ENCODE results near the gene SIRT4. TPM values are rescaled to one million over a fixed set of nuclear protein-coding genes. Genes with fewer than 3 reads are reported as not detected.
A peak's percentile ranks its signal among the peaks of the same experiment; 100 is the strongest.

The SIRT4 gene
- total RNA-seq, 2 donors from 2014 or later = 2.3 to 2.7 TPM

DNA sequence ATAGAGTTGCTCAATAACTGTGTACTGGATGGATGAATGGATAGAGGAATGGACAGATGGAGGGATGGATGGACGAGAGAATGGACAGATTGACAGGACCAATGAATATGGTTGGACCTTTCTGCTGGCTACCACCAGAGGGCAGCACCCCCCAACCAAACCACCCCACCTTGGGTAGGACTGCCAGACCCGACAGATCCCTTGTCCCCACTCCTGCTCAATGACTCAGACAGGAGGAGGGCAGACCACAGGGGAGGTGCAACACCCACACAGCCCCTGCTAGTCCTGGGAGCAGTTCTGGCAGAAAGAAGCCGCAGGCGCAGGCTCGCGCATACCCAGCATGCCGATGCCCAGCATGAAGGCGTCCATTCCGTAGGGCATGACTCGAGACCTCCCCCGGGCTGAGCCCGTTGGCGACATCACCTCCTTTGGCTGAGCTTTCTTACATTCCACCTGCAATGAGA, 54.5 kb downstream of the SIRT4 start:
- TF ChIP-seq, protein P1, sequence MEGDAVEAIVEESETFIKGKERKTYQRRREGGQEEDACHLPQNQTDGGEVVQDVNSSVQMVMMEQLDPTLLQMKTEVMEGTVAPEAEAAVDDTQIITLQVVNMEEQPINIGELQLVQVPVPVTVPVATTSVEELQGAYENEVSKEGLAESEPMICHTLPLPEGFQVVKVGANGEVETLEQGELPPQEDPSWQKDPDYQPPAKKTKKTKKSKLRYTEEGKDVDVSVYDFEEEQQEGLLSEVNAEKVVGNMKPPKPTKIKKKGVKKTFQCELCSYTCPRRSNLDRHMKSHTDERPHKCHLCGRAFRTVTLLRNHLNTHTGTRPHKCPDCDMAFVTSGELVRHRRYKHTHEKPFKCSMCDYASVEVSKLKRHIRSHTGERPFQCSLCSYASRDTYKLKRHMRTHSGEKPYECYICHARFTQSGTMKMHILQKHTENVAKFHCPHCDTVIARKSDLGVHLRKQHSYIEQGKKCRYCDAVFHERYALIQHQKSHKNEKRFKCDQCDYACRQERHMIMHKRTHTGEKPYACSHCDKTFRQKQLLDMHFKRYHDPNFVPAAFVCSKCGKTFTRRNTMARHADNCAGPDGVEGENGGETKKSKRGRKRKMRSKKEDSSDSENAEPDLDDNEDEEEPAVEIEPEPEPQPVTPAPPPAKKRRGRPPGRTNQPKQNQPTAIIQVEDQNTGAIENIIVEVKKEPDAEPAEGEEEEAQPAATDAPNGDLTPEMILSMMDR (conservative IDR thresholded peaks at IDR 0.05) = peak; percentile 93
- no peak overlapping the region for H3K9ac ChIP-seq (ENCODE audit: extremely low read depth, low read length, poor library complexity, severe bottlenecking)
- no peaks in the 10 kb centered on the region for H3K27me3 Mint-ChIP-seq (ENCODE audit: insufficient read depth)
- peak; percentile 97 for DNase-seq
- no peaks in the 10 kb centered on the region for H3K9me3 Mint-ChIP-seq
- H3K9me3 ChIP-seq (ENCODE audit: control insufficient read depth, low read length) = no peaks in the 10 kb centered on the region
- peak overlapping the region; percentile 87 for H3K27ac Mint-ChIP-seq
- peaks cover 83% of the 10 kb centered on the region for H3K36me3 ChIP-seq (ENCODE audit: control insufficient read depth, insufficient read depth, low read length)
- H3K27ac ChIP-seq (ENCODE audit: low read depth, low read length) = peak overlapping the region; percentile 44
- H3K36me3 Mint-ChIP-seq (ENCODE audit: low read depth) = peaks cover 85% of the 10 kb centered on the region
- H3K4me3 ChIP-seq (ENCODE audit: low read length) = no peak overlapping the region
- H3K27me3 ChIP-seq (ENCODE audit: control insufficient read depth, insufficient read depth, low read length, poor library complexity, severe bottlenecking) = no peaks in the 10 kb centered on the region
- no peak overlapping the region for H3K4me3 Mint-ChIP-seq
- 72 to 81% methylated on average over 11 to 13 of the region's 13 CpGs for WGBS, 2 experiments (ENCODE audit: insufficient coverage in 1 of 2, insufficient read length in 1 of 2)
- H3K4me1 ChIP-seq (ENCODE audit: control insufficient read depth, insufficient read depth, low read length) = peaks cover 6% of the 10 kb centered on the region
- peaks cover 18% of the 10 kb centered on the region for H3K4me1 Mint-ChIP-seq

DNA sequence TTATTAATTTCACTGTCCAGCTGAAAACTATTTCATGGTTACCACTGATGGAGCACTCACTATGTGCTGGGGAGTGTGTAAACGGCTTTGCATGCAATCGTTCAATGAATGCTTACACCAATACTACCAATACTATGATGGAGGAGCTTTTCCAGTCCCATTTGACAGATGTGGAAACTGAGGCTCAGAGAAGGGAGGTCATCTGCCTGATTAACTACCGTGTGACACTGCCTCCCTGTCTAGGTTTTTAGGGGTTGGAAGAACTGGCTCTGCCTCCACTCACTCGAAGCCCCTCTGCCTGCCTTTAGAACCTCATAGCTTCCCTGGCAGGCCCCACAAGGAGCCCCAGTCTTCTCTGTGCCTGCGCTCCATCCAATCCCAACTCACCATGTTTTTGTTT, 55.0 kb downstream of the SIRT4 start:
- peak overlapping the region; percentile 87 for H3K27ac Mint-ChIP-seq

DNA sequence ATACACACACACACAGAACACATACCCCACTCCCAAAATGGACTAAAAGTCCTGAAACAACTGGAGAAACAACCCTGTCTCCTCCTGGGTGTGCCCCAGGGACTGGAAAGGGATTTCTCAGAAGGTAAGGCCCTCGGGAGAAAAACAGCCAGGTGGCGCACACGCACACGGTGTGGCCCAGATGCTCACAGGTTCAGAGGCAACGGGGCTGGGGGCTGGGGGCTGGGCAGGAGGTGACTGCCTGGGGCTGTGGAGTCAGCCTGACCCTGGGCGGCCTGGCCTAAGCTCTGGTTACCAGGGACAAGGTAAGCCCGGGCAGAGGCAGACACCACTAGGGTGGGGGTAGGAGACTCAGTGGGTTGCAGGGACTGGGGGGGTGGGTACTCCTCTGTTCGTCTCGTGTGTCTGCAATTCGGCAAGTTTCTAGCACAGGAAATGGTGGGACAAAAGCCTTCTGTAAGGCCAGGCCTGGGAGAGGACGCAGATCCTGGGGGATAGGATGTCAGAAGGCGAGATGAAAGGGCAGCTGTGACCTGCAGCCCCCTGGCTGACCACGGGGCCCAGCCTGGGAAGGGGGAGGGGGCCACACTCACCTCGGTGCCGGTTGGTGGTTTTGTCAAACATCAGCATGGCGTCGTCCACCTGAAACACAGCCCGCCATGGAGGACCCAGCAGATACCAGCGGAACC, 56.4 kb downstream of the SIRT4 start:
- Mint-ChIP-seq H3K9me3 (no peaks in the 10 kb centered on the region), H3K36me3 (ENCODE audit: low read depth) (peaks cover 85% of the 10 kb centered on the region), H3K27me3 (ENCODE audit: insufficient read depth) (no peaks in the 10 kb centered on the region), H3K4me3 (no peak overlapping the region), H3K27ac (peak overlapping the region; percentile 25), H3K4me1 (peaks cover 36% of the 10 kb centered on the region)
- Histone ChIP-seq H3K9ac (ENCODE audit: extremely low read depth, low read length, poor library complexity, severe bottlenecking) (no peak overlapping the region), H3K9me3 (ENCODE audit: control insufficient read depth, low read length) (no peaks in the 10 kb centered on the region), H3K36me3 (ENCODE audit: control insufficient read depth, insufficient read depth, low read length) (peaks cover 83% of the 10 kb centered on the region), H3K27me3 (ENCODE audit: control insufficient read depth, insufficient read depth, low read length, poor library complexity, severe bottlenecking) (no peaks in the 10 kb centered on the region), H3K27ac (ENCODE audit: low read depth, low read length) (peak overlapping the region; percentile 67), H3K4me3 (ENCODE audit: low read length) (no peak overlapping the region), H3K4me1 (ENCODE audit: control insufficient read depth, insufficient read depth, low read length) (peaks cover 20% of the 10 kb centered on the region)
- TF ChIP-seq, protein P1 (conservative IDR thresholded peaks at IDR 0.05) = peak; percentile 52
- WGBS, 2 experiments (ENCODE audit: insufficient coverage in 1 of 2, insufficient read length in 1 of 2) = 73 to 81% methylated on average over 10 to 19 of the region's 19 CpGs
- peak; percentile 89 for DNase-seq

More for the DNA sequence above, 55.0 kb downstream of the SIRT4 start:
- H3K9me3 Mint-ChIP-seq = no peaks in the 10 kb centered on the region
- Histone ChIP-seq H3K9ac (ENCODE audit: extremely low read depth, low read length, poor library complexity, severe bottlenecking) (no peak overlapping the region), H3K4me1 (ENCODE audit: control insufficient read depth, insufficient read depth, low read length) (peaks cover 6% of the 10 kb centered on the region), H3K9me3 (ENCODE audit: control insufficient read depth, low read length) (no peaks in the 10 kb centered on the region), H3K4me3 (ENCODE audit: low read length) (no peak overlapping the region), H3K27ac (ENCODE audit: low read depth, low read length) (peak overlapping the region; percentile 44), H3K27me3 (ENCODE audit: control insufficient read depth, insufficient read depth, low read length, poor library complexity, severe bottlenecking) (no peaks in the 10 kb centered on the region), H3K36me3 (ENCODE audit: control insufficient read depth, insufficient read depth, low read length) (peaks cover 83% of the 10 kb centered on the region)
- no peak for DNase-seq
- no peaks in the 10 kb centered on the region for H3K27me3 Mint-ChIP-seq (ENCODE audit: insufficient read depth)
- peaks cover 84% of the 10 kb centered on the region for H3K36me3 Mint-ChIP-seq (ENCODE audit: low read depth)
- WGBS, 2 experiments (ENCODE audit: insufficient coverage in 1 of 2, insufficient read length in 1 of 2) = 95 to 100% methylated on average over 2 to 5 of the region's 5 CpGs
- peaks cover 21% of the 10 kb centered on the region for H3K4me1 Mint-ChIP-seq
- H3K4me3 Mint-ChIP-seq = no peak overlapping the region
- TF ChIP-seq, protein P1 (conservative IDR thresholded peaks at IDR 0.05) = no peak

All from endodermal cell (in vitro differentiated cells).